H1 (cell line): Measurements from ENCODE around the gene TMEM273. TPM values are rescaled to one million over a fixed set of nuclear protein-coding genes. Genes with fewer than 3 reads are reported as not detected.

Experiments used
- CHD7 ChIP-seq: fragments of 300-600 bp; sonication (generic); IDR thresholded peaks from 2 replicates; pipeline ENCODE4 v1.7.1; 2012; ENCODE audit warnings: low read length, moderate library complexity, mild to moderate bottlenecking, inconsistent platforms; ENCODE audit not compliant: insufficient replicate concordance
- GTF2F1 ChIP-seq: IDR thresholded peaks from 2 replicates; pipeline ENCODE4 v1.6.1; 2012; ENCODE audit warnings: low read depth, low read length, improper control_type of control experiment, borderline replicate concordance
- MAX ChIP-seq: IDR thresholded peaks from 2 replicates; pipeline ENCODE4 v1.6.1; 2012; ENCODE audit warnings: inconsistent platforms
- polyA plus RNA-seq, 7 experiments: library from polyadenylated mRNA; depleted of rRNA in 3 of 7; stranded (reverse) in 5 of 7; unstranded in 2 of 7; fragments of >200 nt in 5 of 7; fragments of 200-250 nt in 2 of 7; gene quantifications; 1 replicate in 5 of 7; 2 replicates in 1 of 7; 4 replicates in 1 of 7; pipeline versions ENCODE4 v1.2.1 to v1.2.3, GENCODE V29; 2011 to 2013; ENCODE audit warnings: missing spikeins in 2 of 7, mixed read lengths in 2 of 7
- total RNA-seq: library from RNA; stranded (reverse); fragmentation: NEBNext Ultra II Directional; extraction: Animal tissue kit (Norgen Biotek cat#: 25700); gene quantifications from 2 replicates; pipeline ENCODE4 v1.2.1, GENCODE V29; 2021

The TMEM273 gene
- total and polyA plus RNA-seq, 2 of the 8 experiments (the other 6 are each of a cell fraction or from before 2014, with no cell fraction given): not detected

GRCh38 chr10:49150426-49150825 lies 37.8 kb downstream of the TMEM273 start (continued):
- no peak for TF ChIP-seq CHD7
- no peak for TF ChIP-seq GTF2F1
- TF ChIP-seq MAX: no peak
